CD4-positive, alpha-beta T cell treated with Interleukin-12 subunit alpha and Interleukin-12 subunit beta, for 1 hour (primary cell): ENCODE measurements around the gene NECTIN3.

Experiments
- DNase-seq: peaks from one replicate; pipeline ENCODE4 v3.0.0-alpha.2; 2020

NECTIN3 gene

GRCh38 chr3:111084911-111085310 lies 13.3 kb downstream of the NECTIN3 start:
- DNase-seq: no peak

- no peak for DNase-seq
Observed at GRCh38 chr3:111087924-111088469, 16.4 kb downstream of the NECTIN3 start.

GRCh38 chr3:111096487-111097209 lies 25.0 kb downstream of the NECTIN3 start:
- DNase-seq: no peak

- no peak for DNase-seq
Observed at GRCh38 chr3:111103807-111104206, 32.2 kb downstream of the NECTIN3 start.

GRCh38 chr3:111106993-111107661 lies 35.5 kb downstream of the NECTIN3 start:
- no peak for DNase-seq

- no peak for DNase-seq
Observed at GRCh38 chr3:111107662-111108035, 36.0 kb downstream of the NECTIN3 start.

GRCh38 chr3:111112913-111113312 lies 41.3 kb downstream of the NECTIN3 start:
- no peak for DNase-seq

GRCh38 chr3:111128884-111129283 lies 57.3 kb downstream of the NECTIN3 start:
- DNase-seq: no peak

- DNase-seq: no peak
Observed at GRCh38 chr3:111130827-111131226, 59.2 kb downstream of the NECTIN3 start.

GRCh38 chr3:111134302-111134701 lies 62.7 kb downstream of the NECTIN3 start:
- no peak for DNase-seq

GRCh38 chr3:111151438-111151837 lies 79.8 kb downstream of the NECTIN3 start:
- no peak for DNase-seq

- DNase-seq: no peak
Observed at GRCh38 chr3:111152496-111152895, 80.9 kb downstream of the NECTIN3 start.

- no peak for DNase-seq
Observed at GRCh38 chr3:111156517-111156916, 84.9 kb downstream of the NECTIN3 start.

GRCh38 chr3:111159391-111159790 lies 87.8 kb downstream of the NECTIN3 start:
- no peak for DNase-seq

- DNase-seq: no peak
Observed at GRCh38 chr3:111164621-111165020, 93.0 kb downstream of the NECTIN3 start.

- no peak for DNase-seq
Observed at GRCh38 chr3:111165411-111165810, 93.8 kb downstream of the NECTIN3 start.

GRCh38 chr3:111173328-111173900 lies 101.8 kb downstream of the NECTIN3 start:
- no peak for DNase-seq

- DNase-seq: no peak
Observed at GRCh38 chr3:111173906-111174305, 102.3 kb downstream of the NECTIN3 start.

GRCh38 chr3:111190518-111190917 lies 118.9 kb downstream of the NECTIN3 start:
- DNase-seq: no peak

GRCh38 chr3:111193472-111193871 lies 121.9 kb downstream of the NECTIN3 start:
- DNase-seq: no peak

GRCh38 chr3:111194048-111194447 lies 122.4 kb downstream of the NECTIN3 start:
- DNase-seq: no peak

- DNase-seq: no peak
Observed at GRCh38 chr3:111197485-111197884, 125.9 kb downstream of the NECTIN3 start.

GRCh38 chr3:111200027-111200426 lies 128.4 kb downstream of the NECTIN3 start:
- no peak for DNase-seq
